Vagina (tissue), 2 donors: ENCODE measurements around the gene ERBB3. TPM values are rescaled to one million over a fixed set of nuclear protein-coding genes. Genes with fewer than 3 reads are reported as not detected.

Experiments
- DNase-seq, 2 donors: peaks; one replicate each; pipeline ENCODE4 v3.0.0-alpha.2; 2017; ENCODE audit errors: extremely low spot score in 2 of 2
- H3K27ac ChIP-seq: fragments of 200-600 bp; sonication (generic); one replicate; pipeline ENCODE4 v1.5.1; 2019
- H3K27me3 ChIP-seq: fragments of 200-600 bp; sonication (generic); one replicate; pipeline ENCODE4 v1.5.1; 2019
- H3K36me3 ChIP-seq, 2 donors: fragments of 200-600 bp; sonication (generic); one replicate each; pipeline ENCODE4 v1.5.1; 2017 to 2019
- H3K4me1 ChIP-seq: fragments of 200-600 bp; sonication (generic); one replicate; pipeline ENCODE4 v1.5.1; 2019
- H3K4me3 ChIP-seq, 2 donors: fragments of 200-600 bp; sonication (generic); 1 replicate in 1 of 2; 2 replicates in 1 of 2; pipeline ENCODE4 v1.5.1; 2016 to 2019
- H3K9me3 ChIP-seq: fragments of 200-600 bp; sonication (generic); one replicate; pipeline ENCODE4 v1.5.1; 2019
- CTCF ChIP-seq, 3 experiments: fragments of 450-650 bp in 2 of 3; fragments of 200-600 bp in 1 of 3; sonication (generic) in 1 of 3; IDR thresholded peaks; one replicate each; pipeline ENCODE4 v1.5.1; 2017 to 2019; ENCODE audit warnings: antibody characterized with exemption in 3 of 3, mild to moderate bottlenecking in 2 of 3, moderate library complexity in 2 of 3
- POLR2A ChIP-seq, 2 donors: fragments of 450-650 bp; IDR thresholded peaks; one replicate each; pipeline ENCODE4 v1.6.1; 2017; ENCODE audit warnings: antibody characterized with exemption in 2 of 2, mild to moderate bottlenecking in 2 of 2, moderate library complexity in 2 of 2
- POLR2AphosphoS5 ChIP-seq, 2 donors: sonication (generic); formaldehyde crosslinking; IDR thresholded peaks; one replicate each; pipeline ENCODE4 v1.9.0; 2017; ENCODE audit warnings: antibody characterized with exemption in 2 of 2, mild to moderate bottlenecking in 2 of 2, low read depth in 1 of 2; ENCODE audit not compliant: insufficient read depth in 1 of 2
- intact Hi-C: fragments of 100-400 bp; cut with DNase I; formaldehyde crosslinking; loops from one replicate; pipeline ENCODE4 v1.15.1; 2023
- total RNA-seq: library from RNA; depleted of rRNA; stranded (reverse); fragments of >200 nt; gene quantifications from one replicate; pipeline ENCODE4 v1.2.3, GENCODE V29; 2016

ERBB3 gene
- total RNA-seq, 1 donor from 2014 or later = 53.8 TPM

- peak; percentile 99 to 100 for TF ChIP-seq POLR2AphosphoS5 (IDR thresholded peaks at IDR 0.05; ENCODE audit: insufficient read depth in 1 of 2, low read depth in 1 of 2)
- TF ChIP-seq CTCF (IDR thresholded peaks at IDR 0.05) = peak; percentile 15 to 36 (median 25)
- TF ChIP-seq POLR2A (IDR thresholded peaks at IDR 0.05) = peak in 1 of 2 donors; percentile 95
- Histone ChIP-seq H3K4me1 (peaks cover 15% of the 10 kb centered on the region), H3K36me3 (peaks cover 0 to 15% of the 10 kb centered on the region in 2 donors), H3K9me3 (no peaks in the 10 kb centered on the region), H3K27ac (peak within 1 kb of the TSS; percentile 95), H3K27me3 (no peaks in the 10 kb centered on the region), H3K4me3 (peak within 1 kb of the TSS; percentile 66 to 71)
- intact Hi-C loops = loop anchor here (2.0 kb wide), 1 partner anchor 71 kb away; the partner anchor contains the start of gene SMARCC2
- DNase-seq = peak; percentile 99 to 100
Observed at GRCh38 chr12:56117778-56118687, 38.1 kb downstream of the ERBB3 start, which contains the start of gene ZC3H10. Gene ZC3H10 (plus strand): TSS chr12:56118266. CDS start chr12:56120563, 2,297 bp downstream.

- H3K9me3 ChIP-seq = no peaks in the 10 kb centered on the region
- peak overlapping the region; percentile 95 for H3K27ac ChIP-seq
- peaks cover 0 to 13% of the 10 kb centered on the region in 2 donors for H3K36me3 ChIP-seq
- H3K4me3 ChIP-seq = peak overlapping the region; percentile 66 to 71
- DNase-seq = no peak
- no peaks in the 10 kb centered on the region for H3K27me3 ChIP-seq
- TF ChIP-seq POLR2A (IDR thresholded peaks at IDR 0.05) (no peak), CTCF (IDR thresholded peaks at IDR 0.05) (no peak), POLR2AphosphoS5 (IDR thresholded peaks at IDR 0.05; ENCODE audit: insufficient read depth in 1 of 2, low read depth in 1 of 2) (no peak)
- H3K4me1 ChIP-seq = peaks cover 15% of the 10 kb centered on the region
- intact Hi-C loops = loop anchor here (2.0 kb wide), 1 partner anchor 70 kb away; the partner anchor contains the start of gene SMARCC2
Observed at GRCh38 chr12:56118688-56119357, 38.9 kb downstream of the ERBB3 start.

GRCh38 chr12:56119361-56119796 is 39.4 kb downstream of the ERBB3 start:
- H3K27ac ChIP-seq = peak overlapping the region; percentile 95
- DNase-seq = no peak
- H3K4me1 ChIP-seq = peaks cover 15% of the 10 kb centered on the region
- H3K36me3 ChIP-seq = peaks cover 0 to 13% of the 10 kb centered on the region in 2 donors
- no peaks in the 10 kb centered on the region for H3K27me3 ChIP-seq
- intact Hi-C loops = loop anchor here (2.0 kb wide), 1 partner anchor 69 kb away; the partner anchor contains the start of gene SMARCC2
- H3K9me3 ChIP-seq = no peaks in the 10 kb centered on the region
- TF ChIP-seq POLR2A (IDR thresholded peaks at IDR 0.05) = no peak
- TF ChIP-seq POLR2AphosphoS5 (IDR thresholded peaks at IDR 0.05; ENCODE audit: insufficient read depth in 1 of 2, low read depth in 1 of 2) = peak in 1 of 2 donors; percentile 90
- peak; percentile 70 to 79 (median 78) for TF ChIP-seq CTCF (IDR thresholded peaks at IDR 0.05)
- peak overlapping the region; percentile 66 to 71 for H3K4me3 ChIP-seq

- Histone ChIP-seq H3K4me3 (no peak overlapping the region), H3K9me3 (no peaks in the 10 kb centered on the region), H3K27me3 (no peaks in the 10 kb centered on the region), H3K4me1 (peaks cover 15% of the 10 kb centered on the region), H3K27ac (peak overlapping the region; percentile 95), H3K36me3 (peaks cover 0 to 13% of the 10 kb centered on the region in 2 donors)
- TF ChIP-seq CTCF (IDR thresholded peaks at IDR 0.05) (no peak), POLR2AphosphoS5 (IDR thresholded peaks at IDR 0.05; ENCODE audit: insufficient read depth in 1 of 2, low read depth in 1 of 2) (no peak), POLR2A (IDR thresholded peaks at IDR 0.05) (no peak)
- no peak for DNase-seq
- intact Hi-C loops = loop anchor here (5.0 to 10.0 kb wide), 2 partner anchors 42 to 104 kb away; partner anchors contain the start of genes NABP2 and RNF41
Observed at GRCh38 chr12:56120158-56120846, 40.3 kb downstream of the ERBB3 start.
